Loucy (cell line): ENCODE results near the gene FADD.

Experiments
- EZH2phosphoT487 ChIP-seq: fragments of 200-600 bp; IDR thresholded peaks from 2 replicates; pipeline ENCODE4 v1.6.1; 2018; ENCODE audit warnings: antibody characterized with exemption, mild to moderate bottlenecking, moderate library complexity, borderline replicate concordance
- TF ChIP-seq, protein P1 (sequence below): fragments of 200-600 bp; sonication (generic); conservative IDR thresholded peaks from 2 replicates; pipeline ENCODE4 v1.5.1; 2014; ENCODE audit warnings: mild to moderate bottlenecking, antibody characterized with exemption, low read length

- TF ChIP-seq, protein P1, sequence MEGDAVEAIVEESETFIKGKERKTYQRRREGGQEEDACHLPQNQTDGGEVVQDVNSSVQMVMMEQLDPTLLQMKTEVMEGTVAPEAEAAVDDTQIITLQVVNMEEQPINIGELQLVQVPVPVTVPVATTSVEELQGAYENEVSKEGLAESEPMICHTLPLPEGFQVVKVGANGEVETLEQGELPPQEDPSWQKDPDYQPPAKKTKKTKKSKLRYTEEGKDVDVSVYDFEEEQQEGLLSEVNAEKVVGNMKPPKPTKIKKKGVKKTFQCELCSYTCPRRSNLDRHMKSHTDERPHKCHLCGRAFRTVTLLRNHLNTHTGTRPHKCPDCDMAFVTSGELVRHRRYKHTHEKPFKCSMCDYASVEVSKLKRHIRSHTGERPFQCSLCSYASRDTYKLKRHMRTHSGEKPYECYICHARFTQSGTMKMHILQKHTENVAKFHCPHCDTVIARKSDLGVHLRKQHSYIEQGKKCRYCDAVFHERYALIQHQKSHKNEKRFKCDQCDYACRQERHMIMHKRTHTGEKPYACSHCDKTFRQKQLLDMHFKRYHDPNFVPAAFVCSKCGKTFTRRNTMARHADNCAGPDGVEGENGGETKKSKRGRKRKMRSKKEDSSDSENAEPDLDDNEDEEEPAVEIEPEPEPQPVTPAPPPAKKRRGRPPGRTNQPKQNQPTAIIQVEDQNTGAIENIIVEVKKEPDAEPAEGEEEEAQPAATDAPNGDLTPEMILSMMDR: peak; percentile 66
- no peak for TF ChIP-seq EZH2phosphoT487
Measured at GRCh38 chr11:70176940-70177689, 26.0 kb upstream of the FADD start.
